Central memory CD8-positive, alpha-beta T cell (primary cell): ENCODE data around the gene POLD4.

Experiments
- ATAC-seq: fragments of 150-1000 bp; cut with Tn5 transposase; replicated peaks from 2 replicates; pipeline ENCODE4 v1.10.0; 2022; ENCODE audit warnings: mild to moderate bottlenecking, moderate FRiP score, moderate number of reproducible peaks; ENCODE audit not compliant: poor library complexity, severe bottlenecking; ENCODE audit errors: extremely low read depth
- DNase-seq, 2 donors: peaks; one replicate each; pipeline ENCODE4 v3.0.0; 2021; ENCODE audit warnings: low spot score in 2 of 2
- H3K27ac Mint-ChIP-seq: one replicate; pipeline ENCODE4 v1.8.0; 2022; ENCODE audit warnings: low read depth, mild to moderate bottlenecking, moderate library complexity, mixed read lengths
- H3K27me3 Mint-ChIP-seq: one replicate; pipeline ENCODE4 v1.8.0; 2022; ENCODE audit warnings: mixed read lengths
- H3K36me3 Mint-ChIP-seq: one replicate; pipeline ENCODE4 v1.8.0; 2022; ENCODE audit warnings: mild to moderate bottlenecking, moderate library complexity, mixed read lengths; ENCODE audit not compliant: insufficient read depth
- H3K4me1 Mint-ChIP-seq: one replicate; pipeline ENCODE4 v1.8.0; 2022; ENCODE audit warnings: mixed read lengths
- H3K4me3 Mint-ChIP-seq: one replicate; pipeline ENCODE4 v1.8.0; 2022; ENCODE audit warnings: mild to moderate bottlenecking, moderate library complexity, mixed read lengths
- H3K9me3 Mint-ChIP-seq: one replicate; pipeline ENCODE4 v1.8.0; 2022; ENCODE audit warnings: mixed read lengths

Gene POLD4

DNA sequence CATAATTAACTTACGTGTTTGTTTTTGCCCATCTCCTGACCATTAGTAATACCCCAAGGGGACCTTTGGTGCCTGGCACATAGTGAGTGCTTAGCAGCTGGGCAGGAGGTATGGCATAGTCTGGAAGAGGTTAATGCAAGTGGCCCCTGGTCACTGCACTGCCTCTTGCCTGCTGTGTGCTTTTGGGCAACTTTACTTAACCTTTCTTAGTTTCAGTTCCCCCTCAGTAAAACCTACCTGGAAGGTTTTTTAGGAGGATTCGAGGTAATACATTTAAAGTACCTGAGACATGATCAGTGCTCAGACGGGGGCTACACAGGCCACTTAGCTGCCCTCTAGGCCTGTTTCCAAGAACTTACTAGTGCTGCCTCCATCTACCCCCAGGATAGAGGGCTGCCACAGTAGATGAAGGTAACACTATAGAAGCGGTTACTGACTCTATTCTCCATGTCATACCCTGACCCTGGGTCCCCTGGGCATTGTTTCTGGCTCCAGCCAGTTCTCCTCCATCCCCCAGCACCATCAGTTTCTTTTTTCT is 3.3 kb downstream of the POLD4 start:
- H3K27ac Mint-ChIP-seq = peak overlapping the region; percentile 1
- H3K4me1 Mint-ChIP-seq = peaks cover 51% of the 10 kb centered on the region

GRCh38 chr11:67349457-67349856 is 3.9 kb downstream of the POLD4 start:
- peak overlapping the region; percentile 1 for H3K27ac Mint-ChIP-seq
- H3K9me3 Mint-ChIP-seq = no peaks in the 10 kb centered on the region
- peaks cover 45% of the 10 kb centered on the region for H3K4me1 Mint-ChIP-seq
- peaks cover 6% of the 10 kb centered on the region for H3K36me3 Mint-ChIP-seq
- H3K27me3 Mint-ChIP-seq = no peaks in the 10 kb centered on the region
- no peak overlapping the region for H3K4me3 Mint-ChIP-seq
- ATAC-seq (no peak), DNase-seq (no peak)

More for the DNA sequence above, 3.3 kb downstream of the POLD4 start:
- no peaks in the 10 kb centered on the region for H3K9me3 Mint-ChIP-seq
- DNase-seq (no peak), ATAC-seq (no peak)
- H3K4me3 Mint-ChIP-seq = no peak overlapping the region
- H3K27me3 Mint-ChIP-seq = no peaks in the 10 kb centered on the region
- H3K36me3 Mint-ChIP-seq = peaks cover 6% of the 10 kb centered on the region

- Mint-ChIP-seq H3K9me3 (no peaks in the 10 kb centered on the region), H3K4me1 (peaks cover 41% of the 10 kb centered on the region), H3K27me3 (no peaks in the 10 kb centered on the region), H3K27ac (peak overlapping the region; percentile 1), H3K36me3 (peaks cover 6% of the 10 kb centered on the region), H3K4me3 (no peak overlapping the region)
- ATAC-seq = no peak
- no peak for DNase-seq
Observed at GRCh38 chr11:67349036-67349435, 4.3 kb downstream of the POLD4 start.

- Mint-ChIP-seq H3K4me1 (peaks cover 35% of the 10 kb centered on the region), H3K9me3 (no peaks in the 10 kb centered on the region), H3K27ac (peak overlapping the region; percentile 1), H3K4me3 (no peak overlapping the region), H3K36me3 (peaks cover 2% of the 10 kb centered on the region), H3K27me3 (no peaks in the 10 kb centered on the region)
- no peak for ATAC-seq
- DNase-seq = no peak
Observed at GRCh38 chr11:67347964-67348749, 5.2 kb downstream of the POLD4 start.

DNA sequence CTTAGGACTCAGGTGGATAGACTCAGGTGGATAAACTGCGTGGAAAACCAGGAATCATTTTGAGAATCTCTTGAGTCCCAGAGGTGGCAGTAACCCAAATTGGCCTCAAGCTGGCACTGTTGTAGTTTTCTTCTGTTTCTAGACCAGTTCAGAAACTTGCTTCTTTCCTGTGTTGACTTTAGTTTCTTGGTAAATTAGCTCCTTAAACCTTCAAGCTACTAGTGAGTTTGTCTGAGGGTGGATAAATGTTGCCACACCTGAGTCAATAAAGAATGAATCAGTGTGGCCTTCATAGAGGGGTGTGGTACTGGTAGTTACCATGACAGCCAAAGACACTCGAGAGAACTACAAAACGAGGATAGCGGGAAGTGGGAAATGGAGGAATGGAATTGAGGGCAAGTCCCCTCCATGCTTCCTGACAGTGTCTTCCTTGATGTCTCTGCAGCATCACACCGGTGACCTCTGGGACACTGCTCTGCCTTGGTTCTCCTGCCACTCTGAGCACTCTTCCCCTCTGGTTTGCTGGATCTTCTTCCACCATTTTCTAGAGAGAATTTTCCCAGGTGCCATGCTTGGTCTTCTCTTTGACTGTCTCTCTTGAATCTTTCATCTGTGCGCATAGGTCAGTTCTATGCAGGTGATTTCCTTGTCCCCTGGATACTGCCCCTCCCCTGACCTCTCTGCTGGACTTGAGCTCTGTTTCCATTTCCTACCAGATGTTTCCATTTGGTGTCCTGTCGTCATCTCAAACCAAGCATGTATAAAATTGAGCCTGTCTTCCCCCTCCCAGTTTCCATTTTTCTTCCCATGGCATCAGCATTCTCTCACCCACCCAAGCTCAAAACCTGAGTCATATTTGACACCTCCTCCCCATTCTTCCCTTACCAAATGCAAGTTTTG is 7.2 kb downstream of the POLD4 start:
- H3K36me3 Mint-ChIP-seq = no peaks in the 10 kb centered on the region
- no peaks in the 10 kb centered on the region for H3K27me3 Mint-ChIP-seq
- no peak overlapping the region for H3K27ac Mint-ChIP-seq
- ATAC-seq = peak; percentile 54
- no peaks in the 10 kb centered on the region for H3K9me3 Mint-ChIP-seq
- H3K4me3 Mint-ChIP-seq = no peak overlapping the region
- peaks cover 21% of the 10 kb centered on the region for H3K4me1 Mint-ChIP-seq
- DNase-seq = no peak

GRCh38 chr11:67345247-67345919 is 8.0 kb downstream of the POLD4 start:
- H3K9me3 Mint-ChIP-seq = no peaks in the 10 kb centered on the region
- H3K4me3 Mint-ChIP-seq = no peak overlapping the region
- H3K27me3 Mint-ChIP-seq = no peaks in the 10 kb centered on the region
- ATAC-seq (peak; percentile 24), DNase-seq (no peak)
- no peak overlapping the region for H3K27ac Mint-ChIP-seq
- no peaks in the 10 kb centered on the region for H3K36me3 Mint-ChIP-seq
- peaks cover 18% of the 10 kb centered on the region for H3K4me1 Mint-ChIP-seq

DNA sequence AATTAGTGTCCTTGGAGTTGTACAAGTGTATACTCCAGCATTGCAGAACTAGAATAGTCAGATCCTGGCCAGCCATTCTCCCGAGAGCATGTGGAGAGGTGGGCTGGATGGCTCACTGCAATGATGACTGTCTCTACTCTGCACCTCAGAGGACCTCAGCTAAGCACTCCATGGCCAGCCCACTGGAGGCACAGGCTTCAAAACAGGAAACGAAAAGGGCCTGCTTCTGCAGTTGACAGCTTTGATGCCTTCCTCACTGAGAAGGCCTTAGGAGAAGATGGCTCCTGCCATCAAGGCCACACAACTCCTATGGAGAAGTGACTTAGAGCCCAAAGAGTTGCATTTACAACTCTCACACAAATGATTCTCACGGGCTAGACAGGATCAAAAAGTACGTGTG is 9.1 kb downstream of the POLD4 start:
- peaks cover 10% of the 10 kb centered on the region for H3K4me1 Mint-ChIP-seq
- H3K4me3 Mint-ChIP-seq = no peak overlapping the region
- no peaks in the 10 kb centered on the region for H3K9me3 Mint-ChIP-seq
- no peaks in the 10 kb centered on the region for H3K36me3 Mint-ChIP-seq
- DNase-seq = no peak
- H3K27ac Mint-ChIP-seq = no peak overlapping the region
- H3K27me3 Mint-ChIP-seq = no peaks in the 10 kb centered on the region
- no peak for ATAC-seq

DNA sequence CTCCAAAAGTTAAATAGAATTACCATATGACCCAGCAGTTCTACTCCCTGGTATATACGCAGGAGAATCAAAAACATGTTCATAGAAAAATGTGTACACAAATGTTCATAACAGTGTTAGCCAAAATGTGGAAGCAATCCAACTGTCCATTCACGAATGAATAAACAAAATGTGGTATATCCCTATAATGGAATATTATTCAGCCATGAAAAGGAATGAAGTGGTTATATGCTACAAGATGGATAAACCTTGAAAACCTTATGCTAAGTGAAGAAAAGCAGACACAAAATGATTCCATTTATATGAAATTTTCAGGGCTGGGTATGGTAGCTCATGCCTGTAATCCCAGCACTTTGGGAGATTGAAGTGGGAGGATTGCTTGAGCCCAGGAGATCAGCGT is 16.1 kb downstream of the POLD4 start:
- DNase-seq (no peak), ATAC-seq (no peak)
- H3K27me3 Mint-ChIP-seq = no peaks in the 10 kb centered on the region
- H3K36me3 Mint-ChIP-seq = no peaks in the 10 kb centered on the region
- no peaks in the 10 kb centered on the region for H3K9me3 Mint-ChIP-seq
- H3K4me3 Mint-ChIP-seq = no peak overlapping the region
- H3K4me1 Mint-ChIP-seq = no peaks in the 10 kb centered on the region
- H3K27ac Mint-ChIP-seq = no peak overlapping the region

DNA sequence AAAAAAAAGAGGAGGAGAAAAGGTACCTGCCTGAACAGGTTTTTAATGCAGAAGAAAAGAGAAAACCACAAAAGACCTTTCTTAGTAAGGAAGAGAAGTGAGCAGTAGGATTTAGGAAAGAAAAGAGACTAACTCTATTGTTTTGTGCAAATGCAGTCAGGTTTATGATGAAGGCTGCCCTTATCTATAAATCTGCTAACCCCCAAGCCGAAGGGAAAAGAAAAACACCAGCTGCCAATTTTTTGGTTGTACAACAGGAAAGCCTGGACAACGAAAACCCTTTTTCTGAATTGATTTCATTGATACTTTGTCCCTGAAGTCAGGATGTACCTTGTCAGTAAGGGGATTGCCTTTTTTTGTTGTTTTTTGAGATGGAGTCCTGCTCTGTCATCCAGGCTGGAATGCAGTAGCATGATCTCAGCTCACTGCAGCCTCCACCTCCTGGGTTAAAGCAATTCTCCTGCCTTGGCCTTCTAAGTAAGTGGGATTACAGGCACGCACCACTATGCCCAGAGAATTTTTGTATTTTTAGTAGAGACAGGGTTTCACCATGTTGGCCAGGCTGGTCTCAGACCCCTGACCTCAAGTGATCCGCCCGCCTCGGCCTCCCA is 21.2 kb downstream of the POLD4 start:
- DNase-seq = no peak
- Mint-ChIP-seq H3K4me1 (no peaks in the 10 kb centered on the region), H3K27ac (no peak overlapping the region), H3K27me3 (no peaks in the 10 kb centered on the region), H3K4me3 (no peak overlapping the region), H3K9me3 (no peaks in the 10 kb centered on the region), H3K36me3 (no peaks in the 10 kb centered on the region)
- no peak for ATAC-seq

DNA sequence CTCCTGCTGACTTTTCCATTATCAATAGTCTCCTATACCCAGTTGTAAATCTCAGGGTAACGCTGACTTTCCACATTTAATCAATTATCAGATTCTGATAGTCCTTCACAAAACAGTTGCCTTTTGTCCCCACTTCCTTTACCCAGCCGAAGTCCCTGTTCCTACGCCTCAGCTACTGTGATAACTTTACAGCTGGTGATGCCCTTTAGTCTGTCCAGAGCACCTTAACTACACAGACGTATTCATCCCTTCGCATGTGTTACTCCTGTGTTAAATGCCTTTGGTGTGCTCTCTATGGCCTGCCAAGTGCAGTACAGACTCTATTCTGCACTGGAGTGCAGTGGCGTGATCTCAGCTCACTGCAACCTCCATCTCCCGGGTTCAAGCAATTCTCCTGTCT is 29.8 kb downstream of the POLD4 start:
- Mint-ChIP-seq H3K36me3 (no peaks in the 10 kb centered on the region), H3K27me3 (no peaks in the 10 kb centered on the region), H3K4me3 (no peak overlapping the region), H3K9me3 (no peaks in the 10 kb centered on the region), H3K27ac (no peak overlapping the region), H3K4me1 (peaks cover 7% of the 10 kb centered on the region)
- DNase-seq (no peak), ATAC-seq (no peak)

GRCh38 chr11:67322049-67322448 is 31.3 kb downstream of the POLD4 start:
- H3K27ac Mint-ChIP-seq = no peak overlapping the region
- H3K27me3 Mint-ChIP-seq = no peaks in the 10 kb centered on the region
- ATAC-seq (no peak), DNase-seq (no peak)
- H3K9me3 Mint-ChIP-seq = no peaks in the 10 kb centered on the region
- H3K4me1 Mint-ChIP-seq = peaks cover 16% of the 10 kb centered on the region
- no peak overlapping the region for H3K4me3 Mint-ChIP-seq
- H3K36me3 Mint-ChIP-seq = peaks cover 9% of the 10 kb centered on the region

DNA sequence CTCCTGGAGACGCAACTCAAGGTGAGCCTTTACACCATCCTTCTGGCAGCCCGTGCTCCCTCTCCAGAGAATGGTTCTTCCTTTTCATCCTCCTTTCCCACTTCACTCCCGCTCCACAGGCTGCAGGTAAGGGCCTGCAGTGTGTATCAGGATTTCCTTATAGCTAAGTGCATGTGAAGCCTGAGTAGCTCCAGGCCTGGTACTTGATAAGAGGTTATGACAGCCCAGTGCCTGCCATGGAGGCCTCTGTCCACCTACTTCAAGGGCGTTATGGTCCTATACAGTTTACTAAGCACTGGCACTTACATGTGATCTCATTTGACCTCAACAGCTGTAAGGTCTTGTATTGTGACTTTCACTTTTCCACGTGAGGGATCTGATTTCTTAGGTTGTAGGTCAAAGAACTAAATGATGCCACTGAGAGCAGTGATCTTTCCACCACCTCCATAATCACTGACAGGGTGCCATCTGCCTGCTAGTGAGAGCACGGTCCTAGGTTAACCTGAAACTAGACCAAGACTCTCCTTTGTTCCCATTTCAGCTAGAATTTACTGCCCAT is 32.0 kb downstream of the POLD4 start:
- Mint-ChIP-seq H3K4me3 (no peak overlapping the region), H3K27me3 (no peaks in the 10 kb centered on the region), H3K27ac (no peak overlapping the region), H3K36me3 (peaks cover 10% of the 10 kb centered on the region), H3K4me1 (peaks cover 20% of the 10 kb centered on the region), H3K9me3 (no peaks in the 10 kb centered on the region)
- DNase-seq = no peak
- no peak for ATAC-seq
